GM19324 (cell line): ENCODE results near the gene SORCS2.
A peak's percentile ranks its signal among the peaks of the same experiment; 100 is the strongest.

ENCODE experiments used
- ATAC-seq: cut with Tn5 transposase; IDR thresholded peaks from one replicate; pipeline ENCODE4 v1.9.1; 2021; ENCODE audit warnings: mild to moderate bottlenecking, moderate library complexity; ENCODE audit not compliant: unreplicated experiment, low FRiP score

Gene SORCS2

GRCh38 chr4:7755561-7755960 is 563.2 kb downstream of the SORCS2 start:
- ATAC-seq = no peak

DNA sequence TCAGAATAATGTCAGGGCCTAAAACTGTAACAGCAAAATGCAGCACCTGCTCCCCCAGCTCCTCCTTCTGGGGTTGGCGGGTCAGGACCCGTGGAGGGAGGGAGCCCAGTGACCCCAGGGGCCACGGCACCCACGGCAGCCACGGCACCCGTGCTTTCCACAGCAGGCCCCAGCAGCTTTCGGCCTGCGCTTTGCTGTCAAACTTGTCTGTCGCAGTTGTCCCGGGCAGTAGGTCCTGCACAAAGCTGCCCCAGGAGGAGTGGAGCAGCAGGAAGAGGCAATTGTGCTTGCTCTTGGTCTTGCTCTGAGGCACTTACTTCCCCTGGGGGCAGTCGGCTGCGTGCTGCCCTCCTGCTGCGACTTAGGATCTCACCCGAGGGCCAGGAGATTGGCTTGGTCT is 563.7 kb downstream of the SORCS2 start:
- ATAC-seq = no peak

DNA sequence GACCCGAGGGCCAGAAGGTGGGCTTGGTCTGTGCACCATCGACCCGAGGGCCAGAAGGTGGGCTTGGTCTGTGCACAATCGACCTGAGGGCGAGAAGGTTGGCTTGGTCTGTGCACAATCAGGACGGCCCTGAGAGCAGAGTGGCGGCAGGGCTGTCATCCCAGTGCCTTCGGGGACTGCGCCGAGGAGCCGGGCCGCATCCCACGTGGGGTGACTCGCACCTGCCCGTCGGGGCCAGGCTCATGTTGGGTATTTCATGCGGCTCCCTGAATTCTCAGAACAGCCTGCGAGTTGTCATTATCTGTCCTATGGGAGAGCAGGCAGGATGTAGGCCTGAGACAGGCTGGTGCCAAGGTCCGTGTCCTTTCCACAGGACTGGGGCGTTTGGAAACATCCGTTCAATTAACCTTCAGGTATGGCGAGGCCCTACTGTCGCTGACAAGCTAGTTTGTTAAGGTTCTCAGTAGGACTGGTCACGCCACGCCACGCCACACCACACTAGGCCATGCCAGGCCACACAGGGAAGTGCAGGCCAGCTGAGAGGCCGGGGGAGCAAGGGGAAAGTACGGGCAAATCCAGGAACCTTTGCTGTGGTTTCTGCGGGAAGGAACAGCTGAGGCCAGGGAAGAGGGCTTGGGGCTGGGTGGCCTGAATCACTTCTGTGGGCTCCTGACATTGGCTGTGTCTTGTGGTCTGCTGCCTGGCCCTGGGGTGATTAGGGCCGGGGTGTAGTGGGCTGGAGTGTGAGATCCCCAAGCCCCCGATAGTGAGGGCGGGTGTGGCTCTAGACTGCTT is 564.4 kb downstream of the SORCS2 start:
- ATAC-seq = no peak

DNA sequence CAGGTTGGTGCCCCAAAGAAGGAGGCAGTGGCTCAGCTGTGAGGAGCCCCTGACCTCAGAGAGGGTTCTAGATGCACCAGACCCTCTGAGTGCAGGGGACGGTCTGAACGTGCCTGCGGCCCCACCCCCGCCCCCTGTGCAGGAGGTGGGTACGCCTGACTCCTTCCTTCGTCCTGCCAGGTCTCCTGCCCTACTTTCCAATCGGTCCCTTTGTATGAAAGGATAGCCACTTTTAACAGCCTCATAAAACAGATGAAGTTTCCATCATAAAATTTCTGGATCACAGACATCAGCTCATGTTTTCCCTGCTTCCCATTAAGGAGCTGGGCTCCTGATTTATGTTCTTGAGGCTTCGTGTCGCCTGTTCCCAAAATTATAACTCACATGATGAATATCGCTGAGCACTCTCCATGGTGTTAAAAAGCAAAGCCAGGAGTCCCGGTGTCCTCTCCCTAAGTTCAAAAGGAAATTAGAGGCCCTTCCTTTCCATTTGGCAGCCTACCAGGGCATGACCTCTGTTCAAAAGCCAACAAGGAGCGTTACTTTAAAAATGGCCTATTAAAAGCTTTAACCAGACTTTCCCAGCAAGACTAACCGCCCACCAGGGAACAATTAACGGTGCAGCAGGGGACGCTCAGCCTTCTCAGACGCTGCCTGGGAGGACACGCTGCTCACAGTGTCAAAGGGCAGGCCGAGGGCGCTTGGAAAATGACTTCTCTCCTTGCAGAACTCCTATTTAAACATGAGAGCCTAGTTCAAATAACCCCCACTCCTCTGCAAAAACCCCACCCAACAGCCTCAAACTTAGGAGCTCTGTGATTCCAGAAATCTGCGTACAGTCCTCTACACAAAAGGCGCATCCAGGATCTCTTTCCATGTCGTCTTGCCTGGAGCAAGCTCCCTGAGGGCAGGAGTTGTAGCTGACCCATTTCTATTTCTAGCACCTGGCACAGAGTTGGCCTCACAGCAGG is 565.4 kb downstream of the SORCS2 start:
- ATAC-seq = no peak

GRCh38 chr4:7758476-7758875 is 566.1 kb downstream of the SORCS2 start:
- ATAC-seq = no peak

GRCh38 chr4:7759216-7759615 is 566.9 kb downstream of the SORCS2 start:
- no peak for ATAC-seq

GRCh38 chr4:7759635-7760034 is 567.3 kb downstream of the SORCS2 start:
- no peak for ATAC-seq

DNA sequence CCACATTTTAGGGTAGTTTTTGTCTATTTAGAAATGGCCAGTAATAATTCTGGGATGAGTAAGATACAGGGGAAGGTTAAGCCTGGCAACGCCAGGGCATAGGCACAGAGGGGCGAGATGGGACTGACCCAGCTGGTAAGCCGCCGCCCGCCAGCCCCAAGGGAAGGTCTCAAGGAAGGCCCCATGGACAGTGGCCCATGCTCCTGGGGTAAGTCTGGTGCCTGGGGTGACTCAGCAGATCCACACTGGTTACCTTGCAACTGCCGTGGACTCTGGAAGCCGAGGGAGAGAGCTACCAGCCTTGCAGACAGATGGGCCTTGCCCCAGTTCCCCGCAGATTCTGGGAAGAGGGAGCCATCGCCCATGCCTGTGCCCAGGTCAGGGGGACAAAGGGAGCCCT is 567.9 kb downstream of the SORCS2 start:
- ATAC-seq = no peak

GRCh38 chr4:7760706-7761105 is 568.4 kb downstream of the SORCS2 start:
- ATAC-seq = no peak

- no peak for ATAC-seq
Observed at GRCh38 chr4:7761312-7761711, 569.0 kb downstream of the SORCS2 start.

DNA sequence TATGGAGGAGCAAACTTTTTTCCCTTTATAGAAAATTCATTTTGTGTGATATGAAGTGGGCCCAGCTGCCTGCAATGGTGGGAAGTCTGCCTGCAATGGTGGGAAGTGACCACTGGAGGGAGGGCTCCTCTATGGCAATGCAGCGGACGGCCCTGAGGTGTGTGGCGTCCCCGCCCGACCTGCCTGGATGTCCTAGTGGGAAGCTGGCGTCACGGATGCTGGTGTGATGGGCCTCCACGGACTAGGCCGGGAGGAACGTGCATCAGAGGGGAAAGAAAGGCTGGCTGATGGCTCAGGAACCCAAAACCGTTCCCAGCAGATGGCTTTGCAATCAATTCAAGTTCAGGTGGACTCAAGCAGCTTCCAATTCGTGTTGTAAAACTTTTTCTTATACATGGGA is 569.4 kb downstream of the SORCS2 start:
- peak; percentile 59 for ATAC-seq

GRCh38 chr4:7762376-7763030 is 570.2 kb downstream of the SORCS2 start:
- ATAC-seq = no peak

DNA sequence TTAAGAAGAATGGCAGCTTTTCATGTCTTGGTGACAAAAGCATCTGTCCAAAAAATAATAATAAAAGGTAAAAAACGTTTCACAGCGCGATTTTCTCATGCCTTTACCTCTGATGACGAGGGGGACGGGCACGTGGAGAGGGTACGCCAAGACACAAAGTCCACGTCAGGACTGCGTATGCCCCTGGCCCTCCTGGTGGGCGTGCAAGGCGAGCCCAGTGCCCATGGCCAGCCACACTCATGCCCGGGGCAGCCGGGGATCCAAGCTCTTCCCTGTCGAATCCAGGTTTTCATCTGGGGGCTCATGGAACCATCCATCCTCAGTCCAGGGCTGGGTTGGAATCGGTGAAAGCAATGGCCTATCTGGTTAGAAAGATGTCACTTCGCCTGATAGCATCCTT is 570.8 kb downstream of the SORCS2 start:
- no peak for ATAC-seq

DNA sequence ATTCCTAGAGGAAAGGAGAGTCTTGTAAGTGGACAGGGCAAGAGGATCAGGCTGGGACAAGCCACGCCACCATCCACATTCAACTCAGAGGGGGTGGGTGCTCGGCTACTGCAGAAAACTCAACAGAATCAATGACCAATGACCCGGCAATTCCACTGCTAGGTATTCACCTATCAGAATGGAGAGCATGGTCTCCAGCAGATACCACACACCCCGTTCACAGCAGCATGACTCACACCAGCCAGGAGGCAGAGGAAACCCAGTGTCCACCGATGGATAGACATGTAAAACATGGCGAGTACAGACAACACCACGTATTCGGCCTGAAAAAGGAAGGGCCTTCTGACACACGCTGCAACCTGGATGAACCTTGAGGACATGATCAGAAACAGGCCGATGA is 571.5 kb downstream of the SORCS2 start:
- no peak for ATAC-seq

DNA sequence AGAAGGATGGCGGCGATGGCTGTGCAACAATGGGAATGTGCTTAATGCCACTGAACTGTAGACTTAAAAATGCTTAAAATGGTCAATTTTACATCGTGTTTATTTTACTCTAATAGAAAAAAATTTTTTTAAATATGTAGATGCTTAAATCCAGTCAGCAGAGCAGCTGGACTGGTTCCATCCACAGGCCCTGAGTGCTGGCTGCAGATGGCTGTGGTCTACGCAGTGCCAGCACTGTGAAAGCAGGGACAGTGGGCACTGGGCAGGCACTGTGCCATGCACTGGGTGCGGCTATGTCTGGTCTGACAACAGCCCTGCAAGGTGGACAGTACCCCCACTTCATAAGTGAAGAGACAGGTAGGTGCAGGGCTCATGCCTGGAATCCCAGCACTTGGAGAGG is 572.1 kb downstream of the SORCS2 start:
- ATAC-seq = no peak

GRCh38 chr4:7765666-7766065 is 573.3 kb downstream of the SORCS2 start:
- no peak for ATAC-seq

DNA sequence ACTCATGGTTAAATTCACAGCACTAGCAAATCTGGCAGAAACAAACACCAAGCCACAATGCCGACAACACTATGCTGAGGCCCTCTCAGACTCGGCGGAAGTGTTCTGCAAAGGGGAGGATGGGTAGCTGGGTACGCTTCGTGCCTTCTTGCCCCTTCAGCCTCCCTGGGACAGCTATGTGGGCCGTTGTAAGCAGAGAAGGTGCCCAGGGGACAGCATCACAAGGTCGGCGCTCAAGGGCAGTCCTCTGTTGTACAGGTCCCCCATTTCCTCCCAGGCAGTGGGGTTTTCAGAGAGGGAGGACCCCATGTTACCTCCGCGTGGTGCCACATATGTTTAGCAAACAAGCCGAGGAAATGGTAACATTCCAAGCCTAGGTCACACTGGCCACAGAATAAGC is 573.7 kb downstream of the SORCS2 start:
- ATAC-seq = no peak

DNA sequence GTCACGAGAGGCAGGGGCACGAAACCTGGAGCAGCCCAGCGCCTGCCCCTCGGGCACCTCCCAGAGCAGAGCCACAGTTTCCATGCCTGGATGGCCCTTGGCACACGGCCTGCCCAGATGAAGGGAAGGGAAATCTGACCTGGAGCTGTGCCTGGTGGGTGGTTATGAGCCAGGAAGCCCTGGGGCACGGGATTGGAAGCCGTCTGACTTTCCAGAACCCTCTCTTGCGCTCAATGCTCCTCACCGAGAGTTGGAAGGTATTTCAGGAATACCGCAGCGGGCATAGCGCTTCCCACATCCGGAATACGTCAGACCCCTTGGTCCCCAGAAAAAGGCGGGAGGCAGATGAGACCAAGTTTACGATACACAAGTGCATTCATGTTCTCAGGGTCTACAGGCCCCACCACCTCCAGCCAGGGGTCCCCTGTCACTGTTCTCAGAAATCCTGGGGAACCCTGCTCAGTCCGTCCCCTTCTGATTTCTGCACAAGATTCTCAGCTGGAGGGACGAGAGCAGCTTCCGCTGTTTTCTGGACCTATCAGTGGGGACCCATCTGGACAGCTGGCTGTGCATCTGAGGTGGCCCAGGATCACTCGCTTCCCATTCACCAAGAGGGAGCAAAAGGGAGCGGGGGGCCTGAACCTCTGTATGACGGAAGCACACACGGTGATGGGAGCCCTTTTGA is 574.5 kb downstream of the SORCS2 start:
- no peak for ATAC-seq

GRCh38 chr4:7767526-7767925 is 575.2 kb downstream of the SORCS2 start:
- no peak for ATAC-seq

GRCh38 chr4:7767966-7768365 is 575.6 kb downstream of the SORCS2 start:
- ATAC-seq = no peak
